Activated CD8-positive, alpha-beta memory T cell treated with anti-CD3 and anti-CD28 coated beads, Interleukin-2, amount 10 ng/mL, durations not matched to agents 7 days and 5 days (primary cell): ENCODE results near the gene SATB2. TPM values are rescaled to one million over a fixed set of nuclear protein-coding genes. Genes with fewer than 3 reads are reported as not detected.

Experiments used
- ATAC-seq: fragments of 150-1000 bp; cut with Tn5 transposase; one replicate; pipeline ENCODE4 v1.10.0; 2021; ENCODE audit warnings: moderate library complexity
- CTCF ChIA-PET: fragments of 350-600 bp; sonication (Branson Sonifier 250); formaldehyde crosslinking; loops from one replicate; lab custom pipeline; 2021; ENCODE audit warnings: antibody characterized with exemption; lab: Charles Lee
- DNase-seq: peaks from one replicate; pipeline ENCODE4 v3.0.0-alpha.2; 2020
- H3K27ac Mint-ChIP-seq: one replicate; pipeline ENCODE4 v1.8.0; 2021; ENCODE audit warnings: mild to moderate bottlenecking, mixed read lengths
- H3K27me3 Mint-ChIP-seq: one replicate; pipeline ENCODE4 v1.8.0; 2021; ENCODE audit warnings: mixed read lengths
- H3K36me3 Mint-ChIP-seq: one replicate; pipeline ENCODE4 v1.8.0; 2021; ENCODE audit warnings: mild to moderate bottlenecking, mixed read lengths
- H3K4me1 Mint-ChIP-seq: one replicate; pipeline ENCODE4 v1.8.0; 2021; ENCODE audit warnings: mixed read lengths
- H3K4me3 Mint-ChIP-seq: one replicate; pipeline ENCODE4 v1.8.0; 2021; ENCODE audit warnings: mild to moderate bottlenecking, moderate library complexity, mixed read lengths
- H3K9me3 Mint-ChIP-seq: one replicate; pipeline ENCODE4 v1.8.0; 2022; ENCODE audit warnings: low read depth, mixed read lengths
- total RNA-seq, 2 experiments: library from RNA; stranded (reverse); gene quantifications; one replicate each; pipeline ENCODE4 v1.2.3, GENCODE V29; 2021

The SATB2 gene
- total RNA-seq, 2 experiments from 2014 or later = 0.09 TPM; not detected in 1

- no peak overlapping the region for H3K27ac Mint-ChIP-seq
- no peaks in the 10 kb centered on the region for H3K4me1 Mint-ChIP-seq
- no peak overlapping the region for H3K4me3 Mint-ChIP-seq
- no peaks in the 10 kb centered on the region for H3K9me3 Mint-ChIP-seq
- CTCF ChIA-PET = interaction anchor here (2.0 kb wide), 1 partner anchor 14 kb away, joined by 6 read pairs; no protein-coding TSS in a partner anchor
- no peak for ATAC-seq
- no peaks in the 10 kb centered on the region for H3K36me3 Mint-ChIP-seq
- peaks cover 82% of the 10 kb centered on the region for H3K27me3 Mint-ChIP-seq
- DNase-seq = no peak
Observed at GRCh38 chr2:199470672-199471442, 13.1 kb upstream of the SATB2 start.

GRCh38 chr2:199470361-199470671, 12.6 kb upstream of the SATB2 start:
- H3K4me3 Mint-ChIP-seq = no peak overlapping the region
- H3K9me3 Mint-ChIP-seq = no peaks in the 10 kb centered on the region
- H3K4me1 Mint-ChIP-seq = no peaks in the 10 kb centered on the region
- peaks cover 87% of the 10 kb centered on the region for H3K27me3 Mint-ChIP-seq
- DNase-seq (no peak), ATAC-seq (no peak)
- H3K27ac Mint-ChIP-seq = no peak overlapping the region
- CTCF ChIA-PET = no interaction called here
- H3K36me3 Mint-ChIP-seq = no peaks in the 10 kb centered on the region

GRCh38 chr2:199469514-199470360, 12.0 kb upstream of the SATB2 start:
- Mint-ChIP-seq H3K36me3 (peaks cover 2% of the 10 kb centered on the region), H3K27me3 (peaks cover 90% of the 10 kb centered on the region), H3K4me1 (no peaks in the 10 kb centered on the region), H3K9me3 (no peaks in the 10 kb centered on the region), H3K4me3 (no peak overlapping the region), H3K27ac (no peak overlapping the region)
- DNase-seq = no peak
- CTCF ChIA-PET = no interaction called here
- no peak for ATAC-seq

DNA sequence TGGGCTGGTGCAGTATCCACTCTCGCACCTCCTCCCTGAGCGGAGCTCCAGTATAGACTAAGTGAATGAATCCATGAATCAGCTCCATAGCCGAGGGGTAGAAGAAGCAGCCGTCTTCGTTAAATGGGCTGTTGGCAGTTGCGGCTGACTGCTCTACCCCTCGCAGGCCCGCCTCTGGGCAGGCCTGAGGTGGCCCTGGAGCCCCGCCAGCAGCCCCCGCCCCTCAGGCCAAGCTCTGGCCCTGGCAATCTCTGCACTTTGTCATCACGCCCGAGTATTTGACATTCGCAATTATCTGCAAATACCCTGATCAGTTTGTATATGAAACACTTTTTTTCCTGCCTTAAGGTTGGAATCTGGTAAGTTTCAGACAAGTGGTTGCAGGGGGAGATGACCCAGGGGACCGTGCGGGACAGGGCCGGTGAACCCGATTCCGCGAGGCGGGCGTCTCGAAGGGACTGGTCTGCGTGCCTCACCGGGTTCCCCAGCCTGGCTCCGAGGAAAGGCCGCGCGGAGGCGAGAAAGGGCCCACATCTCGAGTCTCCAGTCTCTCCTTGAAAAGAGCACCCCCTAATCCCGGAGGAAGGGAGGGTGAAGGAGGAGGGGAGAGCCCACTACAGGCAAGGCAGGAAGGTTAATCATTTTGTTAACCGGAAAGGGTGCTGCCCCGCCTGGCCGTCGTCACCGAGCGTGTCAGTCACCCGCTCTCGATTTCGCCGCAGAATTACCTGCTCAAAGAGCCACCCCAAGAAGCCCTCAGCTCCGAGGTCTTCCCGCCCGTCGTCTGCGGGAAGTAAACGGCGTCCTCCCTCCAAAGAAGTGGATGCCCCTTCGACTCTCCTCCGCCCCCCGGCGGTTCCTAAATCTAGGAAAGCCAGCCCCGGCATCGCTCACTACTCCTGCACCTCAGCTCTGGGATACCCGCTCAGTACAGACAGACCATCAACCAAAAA, 11.1 kb upstream of the SATB2 start:
- Mint-ChIP-seq H3K4me3 (no peak overlapping the region), H3K36me3 (peaks cover 2% of the 10 kb centered on the region), H3K9me3 (no peaks in the 10 kb centered on the region), H3K27me3 (peaks cover 88% of the 10 kb centered on the region), H3K27ac (no peak overlapping the region), H3K4me1 (no peaks in the 10 kb centered on the region)
- DNase-seq (no peak), ATAC-seq (no peak)
- CTCF ChIA-PET = no interaction called here

DNA sequence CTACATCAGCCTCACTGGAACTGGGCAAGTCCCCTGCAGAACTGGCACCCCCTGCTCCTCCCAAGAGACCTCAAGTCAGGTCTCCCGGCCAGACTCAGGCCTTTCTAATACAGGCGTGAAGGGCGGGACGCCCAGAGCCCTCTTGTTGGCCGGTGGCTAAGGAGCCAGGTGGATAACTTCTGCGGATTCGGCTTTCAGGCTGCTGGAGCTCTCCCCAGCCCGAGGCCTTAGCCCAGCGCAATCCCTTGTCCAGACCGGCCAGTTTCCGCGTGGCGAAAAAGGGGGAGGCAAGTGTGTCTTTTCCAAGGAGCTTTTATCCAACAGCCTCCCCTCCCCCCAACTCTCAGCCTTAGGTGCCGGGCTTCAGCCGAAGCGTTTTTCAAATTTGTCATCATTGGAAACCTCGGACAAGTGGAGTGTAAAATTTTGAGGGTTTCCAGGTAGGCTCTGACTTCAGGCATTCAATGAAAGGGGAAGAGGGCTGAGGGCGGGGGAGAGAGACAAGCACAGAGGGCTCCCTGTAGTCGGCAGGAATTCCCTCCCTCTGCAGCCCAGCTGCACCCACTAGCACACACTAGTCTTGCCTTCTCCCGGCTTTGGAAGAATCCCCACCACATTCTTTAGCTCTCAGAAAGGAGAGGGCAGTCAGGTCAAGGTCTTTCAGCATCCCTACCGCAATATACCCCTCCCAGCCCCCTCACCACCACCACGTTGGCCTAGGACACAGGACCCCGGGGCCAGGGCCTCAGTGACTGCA, 9.5 kb upstream of the SATB2 start:
- ATAC-seq (no peak), DNase-seq (no peak)
- H3K27ac Mint-ChIP-seq = no peak overlapping the region
- H3K36me3 Mint-ChIP-seq = peaks cover 2% of the 10 kb centered on the region
- H3K9me3 Mint-ChIP-seq = no peaks in the 10 kb centered on the region
- H3K4me3 Mint-ChIP-seq = no peak overlapping the region
- CTCF ChIA-PET = interaction anchor here (1.2 to 1.6 kb wide), 2 partner anchors 14 to 22 kb away, joined by 3 to 4 read pairs; no protein-coding TSS in a partner anchor
- peaks cover 94% of the 10 kb centered on the region for H3K27me3 Mint-ChIP-seq
- peaks cover 2% of the 10 kb centered on the region for H3K4me1 Mint-ChIP-seq

DNA sequence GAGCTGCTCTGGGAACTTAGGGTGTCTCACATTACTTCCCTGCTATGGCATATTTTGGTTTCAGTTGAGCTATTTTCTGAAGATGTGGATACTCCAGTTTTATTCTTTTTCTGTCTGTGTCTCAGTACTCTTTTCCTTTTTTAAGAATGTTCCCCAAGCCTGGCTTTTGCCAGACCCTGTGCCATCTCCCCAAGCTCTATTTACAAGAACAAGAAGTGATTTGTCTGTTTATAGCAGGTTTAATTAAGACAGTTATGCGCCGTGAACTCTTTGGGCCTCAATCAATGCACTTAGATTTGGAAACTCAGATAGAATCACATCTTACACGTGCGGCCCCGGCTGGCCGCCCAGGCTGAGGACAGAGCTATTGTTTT, 8.9 kb upstream of the SATB2 start:
- Mint-ChIP-seq H3K27me3 (peaks cover 94% of the 10 kb centered on the region), H3K36me3 (peaks cover 2% of the 10 kb centered on the region), H3K9me3 (no peaks in the 10 kb centered on the region), H3K27ac (no peak overlapping the region), H3K4me3 (no peak overlapping the region), H3K4me1 (peaks cover 2% of the 10 kb centered on the region)
- DNase-seq (no peak), ATAC-seq (no peak)
- CTCF ChIA-PET = interaction anchor here (1.2 to 1.6 kb wide), 2 partner anchors 14 to 22 kb away, joined by 3 to 4 read pairs; no protein-coding TSS in a partner anchor

DNA sequence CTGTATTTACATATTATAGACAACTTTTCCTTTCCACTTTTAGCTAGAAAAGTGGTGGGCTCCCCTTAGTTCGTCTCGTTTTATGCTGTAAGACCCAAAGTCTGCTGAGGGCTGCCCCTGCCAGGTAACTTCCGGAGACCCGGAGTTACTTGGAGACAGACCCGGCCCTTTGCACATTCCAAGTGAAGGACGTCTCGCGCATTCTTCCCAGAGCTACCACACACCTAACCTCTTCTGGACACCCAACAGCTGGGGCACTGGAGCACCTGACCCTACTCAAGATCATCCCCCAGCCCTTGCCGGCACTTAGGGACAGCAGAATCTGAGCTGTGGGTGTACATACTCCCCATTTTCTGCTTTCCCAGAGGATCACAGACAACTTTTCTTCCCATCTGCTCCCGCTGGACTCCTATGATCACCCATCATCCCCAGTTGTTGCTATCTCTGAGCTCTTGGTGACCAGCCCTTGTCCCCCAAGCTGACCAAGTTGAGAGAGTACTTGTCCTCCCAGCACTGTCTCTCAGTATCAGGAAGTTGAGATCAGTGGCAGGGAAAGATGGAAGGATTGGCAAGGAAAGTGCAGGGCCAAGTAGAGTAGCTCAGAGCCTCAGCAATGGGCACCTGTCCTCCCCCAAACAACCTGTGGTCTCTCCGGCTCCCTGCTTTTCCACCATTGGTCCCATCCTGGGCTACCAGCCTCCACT, 8.4 kb upstream of the SATB2 start:
- Mint-ChIP-seq H3K4me3 (no peak overlapping the region), H3K27ac (no peak overlapping the region), H3K4me1 (peaks cover 2% of the 10 kb centered on the region), H3K27me3 (peaks cover 93% of the 10 kb centered on the region), H3K36me3 (peaks cover 3% of the 10 kb centered on the region), H3K9me3 (no peaks in the 10 kb centered on the region)
- no peak for ATAC-seq
- DNase-seq = no peak
- CTCF ChIA-PET = interaction anchor here (1.2 to 1.6 kb wide), 2 partner anchors 15 to 23 kb away, joined by 3 to 4 read pairs; no protein-coding TSS in a partner anchor

DNA sequence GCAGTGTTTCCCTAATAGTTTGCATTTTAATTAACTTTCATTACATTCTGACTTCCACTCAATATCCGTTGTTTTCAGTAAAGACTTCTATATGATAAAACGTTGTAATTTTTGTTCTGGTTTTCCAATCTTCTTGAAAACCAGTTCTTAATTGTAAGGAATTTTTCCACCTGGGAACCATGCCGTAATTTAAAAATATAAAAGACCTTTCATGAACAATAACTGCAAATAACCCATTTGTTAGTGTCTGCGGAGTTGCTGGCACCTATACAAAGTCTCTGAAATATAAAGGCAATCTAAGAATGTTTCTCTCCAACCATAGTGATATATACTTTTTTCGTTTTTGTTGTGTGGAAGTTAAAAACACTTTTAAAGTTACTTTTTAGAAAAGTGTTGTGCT, 7.7 kb upstream of the SATB2 start:
- H3K4me1 Mint-ChIP-seq = peaks cover 4% of the 10 kb centered on the region
- ATAC-seq = no peak
- CTCF ChIA-PET = interaction anchor here (1.6 kb wide), 1 partner anchor 24 kb away, joined by 4 read pairs; no protein-coding TSS in a partner anchor
- peaks cover 93% of the 10 kb centered on the region for H3K27me3 Mint-ChIP-seq
- H3K9me3 Mint-ChIP-seq = no peaks in the 10 kb centered on the region
- peaks cover 3% of the 10 kb centered on the region for H3K36me3 Mint-ChIP-seq
- DNase-seq = no peak
- no peak overlapping the region for H3K4me3 Mint-ChIP-seq
- no peak overlapping the region for H3K27ac Mint-ChIP-seq

- peaks cover 93% of the 10 kb centered on the region for H3K27me3 Mint-ChIP-seq
- DNase-seq (no peak), ATAC-seq (no peak)
- CTCF ChIA-PET = no interaction called here
- H3K9me3 Mint-ChIP-seq = no peaks in the 10 kb centered on the region
- peak overlapping the region; percentile 1 for H3K4me3 Mint-ChIP-seq
- peak overlapping the region; percentile 8 for H3K27ac Mint-ChIP-seq
- H3K36me3 Mint-ChIP-seq = peaks cover 3% of the 10 kb centered on the region
- H3K4me1 Mint-ChIP-seq = peaks cover 10% of the 10 kb centered on the region
Observed at GRCh38 chr2:199464606-199465352, 7.0 kb upstream of the SATB2 start.

DNA sequence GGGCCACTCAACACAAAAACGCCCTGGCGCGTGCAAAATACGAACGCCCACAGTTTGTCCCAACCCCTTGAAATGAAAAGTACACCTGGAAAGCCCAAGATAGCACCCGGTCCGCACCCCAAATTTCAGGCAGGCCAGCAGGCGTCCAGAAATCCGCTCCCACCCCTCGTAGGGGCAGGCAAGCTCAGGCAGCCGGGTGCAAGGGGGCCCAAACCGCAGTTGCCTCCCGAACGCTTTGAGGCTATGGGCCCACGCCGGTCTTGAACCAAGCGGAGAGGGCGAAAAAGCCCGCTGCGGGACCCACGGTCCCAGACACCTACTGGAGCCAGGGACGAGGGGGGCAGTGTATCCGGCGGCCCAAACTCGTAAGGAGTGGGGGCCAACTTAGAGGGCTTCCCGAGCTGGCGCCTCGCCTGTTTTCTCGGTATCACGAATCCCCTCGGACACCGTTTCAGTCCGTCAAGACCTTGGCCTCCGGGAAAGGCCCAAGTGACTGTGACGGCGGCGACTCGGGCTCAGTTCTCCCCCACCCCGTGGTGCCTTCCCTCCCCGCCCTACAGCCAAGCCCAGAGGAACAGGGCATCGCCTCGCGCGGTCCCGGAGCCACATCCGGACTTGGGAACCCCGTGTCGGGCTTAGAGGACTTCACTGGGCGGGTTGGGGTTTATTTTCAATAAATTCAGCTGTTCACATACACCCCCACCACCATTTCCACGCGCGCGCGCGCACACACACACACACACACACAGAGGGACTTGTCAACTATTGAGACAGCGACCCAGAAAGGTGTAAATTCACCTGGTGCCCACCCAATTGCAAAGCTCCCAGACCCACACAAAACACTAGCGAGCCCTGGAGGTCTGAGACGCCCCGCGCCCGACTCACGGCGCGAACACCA, 6.2 kb upstream of the SATB2 start:
- Mint-ChIP-seq H3K9me3 (no peaks in the 10 kb centered on the region), H3K4me1 (peaks cover 14% of the 10 kb centered on the region), H3K27me3 (peaks cover 90% of the 10 kb centered on the region), H3K4me3 (no peak overlapping the region), H3K36me3 (peaks cover 3% of the 10 kb centered on the region), H3K27ac (peak overlapping the region; percentile 32)
- ATAC-seq (no peak), DNase-seq (no peak)
- CTCF ChIA-PET = interaction anchor here (1.0 kb wide), 1 partner anchor 1149 kb away, joined by 3 read pairs; no protein-coding TSS in a partner anchor
